Mesendoderm (in vitro differentiated cells): ENCODE data around the gene C16orf86.

Source experiments
- DNase-seq: peaks from one replicate; pipeline ENCODE4 v3.0.0; 2013
- H2AK5ac ChIP-seq: 2 replicates; pipeline ENCODE4 v1.6.1; 2013; ENCODE audit warnings: low read length, inconsistent platforms
- H2BK120ac ChIP-seq: 2 replicates; pipeline ENCODE4 v1.6.1; 2013; ENCODE audit warnings: low read depth, mild to moderate bottlenecking, low read length, moderate library complexity, mixed read lengths
- H2BK15ac ChIP-seq: replicated peaks from 2 replicates; pipeline ENCODE4 v1.6.1; 2013; ENCODE audit warnings: low read depth, mild to moderate bottlenecking, moderate library complexity
- H2BK5ac ChIP-seq: 2 replicates; pipeline ENCODE4 v1.6.1; 2013; ENCODE audit warnings: low read length, inconsistent platforms
- H3K18ac ChIP-seq: 2 replicates; pipeline ENCODE4 v1.6.1; 2013; ENCODE audit warnings: mild to moderate bottlenecking, low read length, mixed read lengths
- H3K23ac ChIP-seq: one replicate; pipeline ENCODE4 v1.6.1; 2013; ENCODE audit warnings: low read length
- H3K27ac ChIP-seq: 2 replicates; pipeline ENCODE4 v1.5.1; 2013; ENCODE audit warnings: low read depth, mild to moderate bottlenecking, inconsistent platforms, low read length, moderate library complexity
- H3K27me3 ChIP-seq: 2 replicates; pipeline ENCODE4 v1.6.1; 2013; ENCODE audit warnings: low read length, control low read depth, mild to moderate bottlenecking, inconsistent platforms; ENCODE audit not compliant: insufficient read depth, poor library complexity
- H3K36me3 ChIP-seq: 2 replicates; pipeline ENCODE4 v1.6.1; 2013; ENCODE audit warnings: low read length, inconsistent platforms; ENCODE audit not compliant: control insufficient read depth, insufficient read depth
- H3K4ac ChIP-seq: one replicate; pipeline ENCODE4 v1.6.1; 2013; ENCODE audit warnings: low read depth, mild to moderate bottlenecking, low read length, moderate library complexity
- H3K4me1 ChIP-seq: 2 replicates; pipeline ENCODE4 v1.6.1; 2013; ENCODE audit warnings: low read depth, low read length, inconsistent platforms; ENCODE audit not compliant: control insufficient read depth
- H3K4me2 ChIP-seq: 2 replicates; pipeline ENCODE4 v1.6.1; 2013; ENCODE audit warnings: low read length
- H3K4me3 ChIP-seq: 2 replicates; pipeline ENCODE4 v1.5.1; 2013; ENCODE audit warnings: mild to moderate bottlenecking, low read length
- H3K56ac ChIP-seq: one replicate; pipeline ENCODE4 v1.6.1; 2013; ENCODE audit warnings: low read length
- H3K79me1 ChIP-seq: 2 replicates; pipeline ENCODE4 v1.6.1; 2013; ENCODE audit warnings: low read length, inconsistent platforms
- H3K79me2 ChIP-seq: 2 replicates; pipeline ENCODE4 v1.6.1; 2013; ENCODE audit warnings: mild to moderate bottlenecking, low read length; ENCODE audit not compliant: control insufficient read depth, insufficient read depth
- H3K9ac ChIP-seq: 2 replicates; pipeline ENCODE4 v1.6.1; 2013; ENCODE audit warnings: low read length, inconsistent platforms
- H4K5ac ChIP-seq: one replicate; pipeline ENCODE4 v1.6.1; 2013; ENCODE audit warnings: low read length
- H4K8ac ChIP-seq: one replicate; pipeline ENCODE4 v1.6.1; 2013; ENCODE audit warnings: low read depth, mild to moderate bottlenecking, control low read depth, low read length, moderate library complexity
- WGBS: extraction: QIAGEN DNeasy Blood & Tissue Kit; methylation state at CpG from one replicate; pipeline ENCODE4 v1.1.7; 2013; ENCODE audit warnings: low lambda C conversion rate, missing lambda C conversion rate; ENCODE audit not compliant: insufficient coverage; ENCODE audit errors: extremely low coverage; 5-methylcytosine and 5-hydroxymethylcytosine counted together

Gene C16orf86

DNA sequence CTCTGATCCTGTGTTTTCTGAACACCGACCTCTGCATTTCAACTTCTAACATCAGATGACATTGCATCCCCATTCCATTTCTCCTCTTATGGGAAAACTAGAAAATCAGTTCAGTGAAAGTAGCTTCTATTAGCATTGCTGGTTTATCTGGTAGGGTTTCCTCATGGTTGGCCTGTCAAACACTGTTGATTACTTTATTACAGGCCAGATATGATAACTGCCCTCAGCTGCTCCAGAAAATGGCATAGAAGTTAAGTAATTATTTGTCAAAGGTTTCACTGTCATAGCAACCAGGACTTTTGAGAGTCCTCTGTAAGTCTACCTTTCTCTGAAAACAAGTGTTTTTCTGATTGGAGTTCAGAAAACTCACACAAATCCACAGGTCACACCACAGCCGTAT lies 49.5 kb downstream of the C16orf86 start:
- DNase-seq, result no peak
- Histone ChIP-seq H2BK5ac (no peak overlapping the region), H3K18ac (no peak overlapping the region), H3K36me3 (no peaks in the 10 kb centered on the region), H3K4me3 (no peak overlapping the region), H2AK5ac (no peak overlapping the region), H3K9ac (no peak overlapping the region), H3K4me2 (no peak overlapping the region), H3K79me2 (peaks cover 21% of the 10 kb centered on the region), H4K5ac (no peak overlapping the region), H3K27me3 (no peaks in the 10 kb centered on the region), H3K79me1 (peaks cover 13% of the 10 kb centered on the region), H3K27ac (no peak overlapping the region), H4K8ac (no peak overlapping the region), H2BK15ac (no peak overlapping the region), H3K23ac (no peak overlapping the region), H3K4me1 (peaks cover 8% of the 10 kb centered on the region), H2BK120ac (no peak overlapping the region), H3K4ac (no peak overlapping the region), H3K56ac (no peak overlapping the region)
- no CpG with 5 or more reads among the region's 2 CpGs for WGBS
